Brain microvascular endothelial cell (primary cell): ENCODE measurements around the gene APBB2.

Experiments
- DNase-seq: peaks from one replicate; pipeline ENCODE4 v3.0.0-alpha.2; 2020
- H3K27ac ChIP-seq: fragments of 250-450 bp; sonication (Bioruptor Pico); 2 replicates; pipeline ENCODE4 v1.5.1; 2020; ENCODE audit warnings: mild to moderate bottlenecking, moderate library complexity
- H3K27me3 ChIP-seq: fragments of 250-450 bp; sonication (Bioruptor Pico); replicated peaks from 2 replicates; pipeline ENCODE4 v1.5.1; 2020; ENCODE audit warnings: mild to moderate bottlenecking
- H3K36me3 ChIP-seq: fragments of 250-450 bp; sonication (Bioruptor Pico); replicated peaks from 2 replicates; pipeline ENCODE4 v1.5.1; 2020; ENCODE audit warnings: mild to moderate bottlenecking
- H3K4me3 ChIP-seq: 2 replicates; pipeline ENCODE4 v1.5.1; 2011; ENCODE audit warnings: low read depth, mild to moderate bottlenecking, control low read depth, low read length, moderate library complexity
- CTCF ChIP-seq: IDR thresholded peaks from 2 replicates; pipeline ENCODE4 v1.5.1; 2011; ENCODE audit warnings: low read depth, mild to moderate bottlenecking, moderate library complexity, low read length, control low read depth, inconsistent platforms; ENCODE audit errors: missing control alignments
- in situ Hi-C: cut with HindIII; loops from 2 replicates; pipeline ENCODE4 v1.10.0; 2017; ENCODE audit warnings: low sequenced_read_pairs, low pct_ligation_motif_present

APBB2 gene

GRCh38 chr4:41102414-41103092 is 111.8 kb downstream of the APBB2 start:
- peaks cover 2% of the 10 kb centered on the region for H3K36me3 ChIP-seq
- H3K27me3 ChIP-seq, result no peaks in the 10 kb centered on the region
- TF ChIP-seq CTCF, result no peak
- no peak for DNase-seq
- H3K4me3 ChIP-seq, result no peak overlapping the region
- in situ Hi-C loops, result no loop called here
- no peak overlapping the region for H3K27ac ChIP-seq

GRCh38 chr4:41098093-41099048 is 116.0 kb downstream of the APBB2 start:
- Histone ChIP-seq H3K36me3 (peaks cover 2% of the 10 kb centered on the region), H3K4me3 (no peak overlapping the region), H3K27me3 (no peaks in the 10 kb centered on the region), H3K27ac (no peak overlapping the region)
- in situ Hi-C loops, result no loop called here
- DNase-seq, result no peak
- TF ChIP-seq CTCF, result no peak

- Histone ChIP-seq H3K4me3 (no peak overlapping the region), H3K27ac (peak overlapping the region; percentile 24), H3K36me3 (peaks cover 2% of the 10 kb centered on the region), H3K27me3 (no peaks in the 10 kb centered on the region)
- peak; percentile 76 for DNase-seq
- no peak for TF ChIP-seq CTCF
- in situ Hi-C loops, result no loop called here
Measured at GRCh38 chr4:41095973-41096372, 118.4 kb downstream of the APBB2 start.

- no peak for TF ChIP-seq CTCF
- in situ Hi-C loops, result no loop called here
- Histone ChIP-seq H3K36me3 (no peaks in the 10 kb centered on the region), H3K27me3 (no peaks in the 10 kb centered on the region), H3K4me3 (no peak overlapping the region), H3K27ac (peak overlapping the region; percentile 24)
- no peak for DNase-seq
Measured at GRCh38 chr4:41095192-41095872, 119.0 kb downstream of the APBB2 start.

- Histone ChIP-seq H3K4me3 (no peak overlapping the region), H3K27ac (no peak overlapping the region), H3K36me3 (no peaks in the 10 kb centered on the region), H3K27me3 (no peaks in the 10 kb centered on the region)
- TF ChIP-seq CTCF, result no peak
- no peak for DNase-seq
- in situ Hi-C loops, result no loop called here
Measured at GRCh38 chr4:41092128-41092527, 122.2 kb downstream of the APBB2 start.
